ENCODE data around the gene PRELID2.

PRELID2 gene

GRCh38 chr5:145775411-145775810 is 59.7 kb downstream of the PRELID2 start:
- CTCF ChIA-PET = interaction anchor here (0.6 kb wide), 1 partner anchor 627 kb away, joined by 3 read pairs; no protein-coding TSS in a partner anchor
- no peak for DNase-seq (ENCODE audit: extremely low spot score)

GRCh38 chr5:145774442-145774841 is 60.7 kb downstream of the PRELID2 start:
- TF ChIP-seq PKNOX1 (IDR thresholded peaks at IDR 0.05) (no peak), ARNT (IDR thresholded peaks at IDR 0.05) (no peak), FOXA1 (IDR thresholded peaks at IDR 0.05) (no peak), NFRKB (IDR thresholded peaks at IDR 0.05) (no peak), SUZ12 (IDR thresholded peaks at IDR 0.05) (no peak), FOXM1 (IDR thresholded peaks at IDR 0.05; ENCODE audit: borderline replicate concordance) (no peak), FOXK2 (IDR thresholded peaks at IDR 0.05) (no peak), HDGF (IDR thresholded peaks at IDR 0.05; ENCODE audit: borderline replicate concordance) (no peak), CTBP1 (IDR thresholded peaks at IDR 0.05; ENCODE audit: borderline replicate concordance) (no peak)
- POLR2A ChIA-PET = no interaction called here
- DNase-seq (ENCODE audit: extremely low spot score) = no peak
- CTCF ChIA-PET = no interaction called here

More at GRCh38 chr5:145775411-145775810, 59.7 kb downstream of the PRELID2 start:
- TF ChIP-seq ZNF384 (IDR thresholded peaks at IDR 0.05) = no peak
- no peak for TF ChIP-seq BHLHE40 (IDR thresholded peaks at IDR 0.05; ENCODE audit: borderline replicate concordance)
- TF ChIP-seq L3MBTL2 (conservative IDR thresholded peaks at IDR 0.05) = no peak
- no peak for TF ChIP-seq SP1 (IDR thresholded peaks at IDR 0.05)
- TF ChIP-seq LEF1 (IDR thresholded peaks at IDR 0.05; ENCODE audit: borderline replicate concordance) = no peak
- TF ChIP-seq ELF4 (IDR thresholded peaks at IDR 0.05) = no peak
- TF ChIP-seq NFRKB (IDR thresholded peaks at IDR 0.05) = no peak
- no peak for TF ChIP-seq FOXA1 (IDR thresholded peaks at IDR 0.05)
- no peak for TF ChIP-seq CTBP1 (IDR thresholded peaks at IDR 0.05; ENCODE audit: borderline replicate concordance)
- TF ChIP-seq FOXK2 (IDR thresholded peaks at IDR 0.05) = no peak
- TF ChIP-seq ARNT (IDR thresholded peaks at IDR 0.05) = no peak
- no peak for TF ChIP-seq FOXM1 (IDR thresholded peaks at IDR 0.05; ENCODE audit: borderline replicate concordance)
- no peak for TF ChIP-seq PKNOX1 (IDR thresholded peaks at IDR 0.05)
- TF ChIP-seq HDGF (IDR thresholded peaks at IDR 0.05; ENCODE audit: borderline replicate concordance) = no peak
- POLR2A ChIA-PET = no interaction called here

- POLR2A ChIA-PET = no interaction called here
- TF ChIP-seq FOXA1 (IDR thresholded peaks at IDR 0.05) = no peak
- TF ChIP-seq HDGF (IDR thresholded peaks at IDR 0.05; ENCODE audit: borderline replicate concordance) = no peak
- no peak for TF ChIP-seq PKNOX1 (IDR thresholded peaks at IDR 0.05)
- TF ChIP-seq CTBP1 (IDR thresholded peaks at IDR 0.05; ENCODE audit: borderline replicate concordance) = no peak
- no peak for TF ChIP-seq BHLHE40 (IDR thresholded peaks at IDR 0.05; ENCODE audit: borderline replicate concordance)
- TF ChIP-seq FOXK2 (IDR thresholded peaks at IDR 0.05) = no peak
- no peak for TF ChIP-seq FOXM1 (IDR thresholded peaks at IDR 0.05; ENCODE audit: borderline replicate concordance)
- no peak for TF ChIP-seq SUZ12 (IDR thresholded peaks at IDR 0.05)
- no peak for DNase-seq (ENCODE audit: extremely low spot score)
- CTCF ChIA-PET = no interaction called here
Measured at GRCh38 chr5:145772466-145772865, 62.7 kb downstream of the PRELID2 start.

- no peak for DNase-seq (ENCODE audit: extremely low spot score)
- TF ChIP-seq ELF4 (IDR thresholded peaks at IDR 0.05) = no peak
- no peak for TF ChIP-seq L3MBTL2 (conservative IDR thresholded peaks at IDR 0.05)
- peak; percentile 72; the same call in 1 of the 2 replicates for TF ChIP-seq PKNOX1 (IDR thresholded peaks at IDR 0.05)
- TF ChIP-seq SUZ12 (IDR thresholded peaks at IDR 0.05) = no peak
- peak; percentile 58 for TF ChIP-seq ZNF384 (IDR thresholded peaks at IDR 0.05)
- no peak for TF ChIP-seq TARDBP (IDR thresholded peaks at IDR 0.05)
- no peak for TF ChIP-seq BHLHE40 (IDR thresholded peaks at IDR 0.05; ENCODE audit: borderline replicate concordance)
- ChIA-PET CTCF (no interaction called here), POLR2A (interaction anchor here (1.6 kb wide), 1 partner anchor 9 kb away, joined by 3 read pairs; no protein-coding TSS in a partner anchor)
Measured at GRCh38 chr5:145768863-145769262, 66.3 kb downstream of the PRELID2 start.

GRCh38 chr5:145764325-145764724 is 70.8 kb downstream of the PRELID2 start:
- POLR2A ChIA-PET = no interaction called here
- DNase-seq (ENCODE audit: extremely low spot score) = no peak
- TF ChIP-seq ELF4 (IDR thresholded peaks at IDR 0.05) (no peak), SP1 (IDR thresholded peaks at IDR 0.05) (no peak), LEF1 (IDR thresholded peaks at IDR 0.05; ENCODE audit: borderline replicate concordance) (no peak), ARNT (IDR thresholded peaks at IDR 0.05) (no peak), SUZ12 (IDR thresholded peaks at IDR 0.05) (no peak), HDGF (IDR thresholded peaks at IDR 0.05; ENCODE audit: borderline replicate concordance) (no peak), FOXK2 (IDR thresholded peaks at IDR 0.05) (no peak), CTBP1 (IDR thresholded peaks at IDR 0.05; ENCODE audit: borderline replicate concordance) (no peak), PKNOX1 (IDR thresholded peaks at IDR 0.05) (no peak), FOXM1 (IDR thresholded peaks at IDR 0.05; ENCODE audit: borderline replicate concordance) (no peak), ZNF384 (IDR thresholded peaks at IDR 0.05) (no peak), L3MBTL2 (conservative IDR thresholded peaks at IDR 0.05) (no peak), FOXA1 (IDR thresholded peaks at IDR 0.05) (no peak), TARDBP (IDR thresholded peaks at IDR 0.05) (no peak)
- CTCF ChIA-PET = interaction anchor here (1.0 kb wide), 1 partner anchor 46 kb away, joined by 3 read pairs; no protein-coding TSS in a partner anchor

Measured in HEK293T (cell line).